AML-193 (cell line): ENCODE results near the gene RIBC2.

Experiments
- DNase-seq, 2 experiments: peaks; one replicate each; lab custom pipeline; 2025; lab: John Stamatoyannopoulos, UW

The RIBC2 gene

GRCh38 chr22:45473626-45474237 is 60.2 kb downstream of the RIBC2 start:
- DNase-seq = no peak

- DNase-seq = no peak
Measured at GRCh38 chr22:45475063-45475747, 61.7 kb downstream of the RIBC2 start.

DNA sequence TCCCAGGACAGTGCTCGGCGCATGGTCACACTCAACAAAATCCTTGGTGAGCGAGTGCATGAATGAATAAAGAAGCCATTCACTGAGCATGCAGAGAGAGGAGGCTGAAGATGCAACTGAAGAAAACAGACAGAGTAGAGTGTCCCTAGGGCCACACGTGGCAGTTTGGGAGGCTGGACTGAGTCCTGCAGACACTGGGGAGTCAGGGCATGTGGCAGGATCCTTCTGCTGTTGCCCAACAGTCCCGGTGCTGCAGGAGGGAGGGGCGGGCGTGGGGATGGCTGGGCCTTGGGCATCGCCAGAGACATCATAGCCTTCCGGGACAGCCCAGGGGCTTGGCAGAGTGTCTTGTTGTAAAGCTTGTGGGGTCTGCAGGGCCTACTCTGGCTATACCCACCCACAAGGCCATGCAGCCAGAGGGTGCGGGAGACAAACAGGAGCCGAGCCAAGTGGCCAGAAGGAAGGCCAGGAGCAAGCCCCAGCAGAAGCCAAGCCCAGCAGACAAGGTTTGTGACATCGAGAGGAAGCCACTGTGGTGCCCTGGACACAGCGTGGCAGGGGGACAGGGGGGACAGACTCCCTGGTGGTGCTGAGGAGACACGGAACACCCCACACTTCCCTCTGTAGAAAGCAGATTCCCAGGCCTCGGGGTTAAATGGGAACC is 62.5 kb downstream of the RIBC2 start:
- DNase-seq = no peak

DNA sequence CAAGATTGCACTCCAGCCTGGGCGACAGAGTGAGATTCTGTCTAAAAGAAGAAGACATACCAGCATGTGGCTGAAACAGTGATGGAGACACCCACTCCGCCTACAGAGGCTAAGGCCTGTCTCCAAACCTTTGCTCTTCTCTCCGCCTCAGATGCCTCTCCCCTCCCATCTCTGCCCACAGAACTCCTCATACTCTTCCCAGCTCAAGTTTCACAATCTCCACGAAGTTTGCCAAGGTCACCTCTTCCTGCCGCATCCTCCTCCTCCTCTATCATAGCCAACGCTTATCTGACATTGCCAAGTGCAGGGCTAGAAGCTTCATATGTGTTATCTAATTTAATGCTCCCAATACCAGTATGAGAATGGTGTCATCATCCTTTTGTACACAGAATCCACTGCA is 63.3 kb downstream of the RIBC2 start:
- no peak for DNase-seq

- DNase-seq = no peak
Measured at GRCh38 chr22:45477366-45478107, 64.0 kb downstream of the RIBC2 start.

- no peak for DNase-seq
Measured at GRCh38 chr22:45478108-45478771, 64.7 kb downstream of the RIBC2 start.

DNA sequence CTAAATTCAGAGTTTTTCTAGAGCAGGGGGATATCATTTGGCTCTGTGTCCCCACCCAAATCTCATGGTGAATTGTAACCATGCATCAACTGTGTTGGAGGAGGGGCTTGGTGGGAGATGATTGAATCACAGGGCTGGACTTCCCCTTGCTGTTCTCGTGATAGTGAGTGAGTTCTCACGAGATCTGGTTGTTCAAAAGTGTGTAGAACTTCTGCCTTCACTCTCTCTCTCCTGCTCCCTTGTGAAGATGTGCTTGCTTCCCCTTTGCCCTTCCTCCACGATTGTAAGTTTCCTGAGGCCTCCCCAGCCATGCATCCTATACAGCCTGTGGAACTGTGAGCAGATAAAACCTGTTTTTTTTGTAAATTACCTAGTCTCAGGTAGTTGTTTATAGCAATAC is 67.2 kb downstream of the RIBC2 start:
- no peak for DNase-seq

GRCh38 chr22:45481661-45482060 is 68.2 kb downstream of the RIBC2 start:
- DNase-seq = no peak
